HG03457 (cell line): ENCODE data around the gene AGBL3.
A peak's percentile ranks its signal among the peaks of the same experiment; 100 is the strongest.
"Not testable (repeated sequence)": the region's sequence is repeated elsewhere in the genome, so short reads cannot be mapped to it uniquely, and the experiment has no call there.

Source experiments
- ATAC-seq: cut with Tn5 transposase; IDR thresholded peaks from one replicate; pipeline ENCODE4 v1.9.1; 2021; ENCODE audit warnings: moderate number of reproducible peaks; ENCODE audit not compliant: unreplicated experiment

AGBL3 gene

GRCh38 chr7:135166338-135166990 lies 180.2 kb downstream of the AGBL3 start:
- ATAC-seq: no peak

DNA sequence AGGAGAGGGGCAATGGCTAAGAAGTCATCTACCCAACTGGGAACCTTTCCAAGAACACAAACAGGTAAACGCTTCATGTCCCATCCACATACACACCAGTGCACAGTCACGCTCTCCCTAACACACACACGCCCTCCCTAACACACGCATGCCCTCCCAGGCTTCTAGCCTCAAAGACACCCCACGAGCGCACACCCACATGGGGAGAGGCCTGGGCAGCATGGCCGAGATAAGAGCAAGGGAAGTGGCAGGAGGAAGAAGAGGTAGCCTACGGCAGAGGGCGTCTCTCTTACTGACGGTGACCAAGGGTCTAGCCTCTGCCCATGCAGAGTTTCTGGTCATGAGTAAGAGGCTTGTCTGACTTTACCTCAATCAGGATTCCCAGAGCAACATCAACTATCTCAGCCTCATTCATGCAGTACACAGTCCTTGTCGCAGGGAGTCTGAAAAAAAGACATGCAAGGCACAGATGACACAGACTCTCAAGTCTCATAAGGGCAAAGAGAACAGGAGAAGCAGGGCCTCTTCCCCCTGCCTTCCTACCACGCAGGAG lies 181.1 kb downstream of the AGBL3 start:
- no peak for ATAC-seq

GRCh38 chr7:135168001-135168400 lies 181.7 kb downstream of the AGBL3 start:
- ATAC-seq: no peak

- ATAC-seq: no peak
Observed at GRCh38 chr7:135168489-135169140, 182.3 kb downstream of the AGBL3 start.

- ATAC-seq: peak; percentile 25
Observed at GRCh38 chr7:135169141-135169963, 183.0 kb downstream of the AGBL3 start.

DNA sequence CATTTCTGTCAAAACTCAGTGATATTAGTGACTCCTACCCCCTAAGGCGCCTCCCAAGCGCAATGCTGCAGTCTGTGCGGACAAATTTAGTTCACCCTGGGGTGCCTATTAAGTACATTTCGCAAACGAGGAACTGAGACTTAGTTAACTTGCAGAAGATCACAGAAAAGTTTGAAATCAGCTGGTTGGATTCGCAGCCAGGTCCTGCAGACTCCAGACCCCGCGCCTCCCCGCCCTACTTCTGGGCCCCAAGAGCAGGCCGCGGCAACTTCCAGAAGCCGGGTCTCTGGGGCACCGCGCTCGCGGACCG lies 183.6 kb downstream of the AGBL3 start:
- ATAC-seq: peak; percentile 13

DNA sequence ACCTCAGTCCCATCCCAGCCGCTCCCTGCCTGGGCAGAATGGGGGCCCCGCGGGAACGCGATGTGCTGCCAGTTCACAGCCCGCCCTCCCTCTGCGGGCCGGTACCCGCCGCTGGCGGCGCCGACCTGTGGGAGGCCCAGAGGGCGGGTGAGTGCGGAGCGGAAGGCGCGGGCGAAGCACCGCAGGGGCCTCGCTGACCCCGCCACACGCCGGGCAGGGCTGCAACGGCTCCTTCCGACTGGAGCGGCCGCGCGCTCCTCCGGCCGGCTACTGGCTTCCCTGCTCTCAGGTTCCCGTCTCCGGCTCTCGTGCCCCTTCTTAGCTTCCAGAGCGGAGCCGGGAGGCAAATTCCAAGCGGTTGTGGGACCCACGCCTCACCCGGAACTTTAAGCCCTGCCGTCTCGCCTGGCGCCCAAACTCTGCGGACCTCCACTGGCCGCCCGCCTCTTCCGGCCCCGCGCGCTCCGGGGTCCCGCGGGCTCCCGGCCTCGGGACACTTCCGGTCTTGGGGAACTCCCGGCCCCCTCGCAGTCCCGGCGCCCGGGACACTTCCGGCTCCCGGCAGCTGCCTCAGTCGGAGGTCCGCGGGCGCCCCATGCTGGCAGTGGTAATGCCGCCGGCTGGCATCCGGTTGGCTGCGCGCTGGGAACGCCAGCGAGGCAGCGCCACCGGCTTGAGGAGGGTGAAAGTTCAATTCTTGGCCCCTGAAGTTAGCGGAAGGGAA lies 184.1 kb downstream of the AGBL3 start, which contains the start of gene CYREN:
TSS of gene CYREN (minus strand) at position 434 of the 724 bp plus-strand sequence. CDS start 1,785 bp downstream, outside the sequence.
- ATAC-seq: peak; percentile 66

DNA sequence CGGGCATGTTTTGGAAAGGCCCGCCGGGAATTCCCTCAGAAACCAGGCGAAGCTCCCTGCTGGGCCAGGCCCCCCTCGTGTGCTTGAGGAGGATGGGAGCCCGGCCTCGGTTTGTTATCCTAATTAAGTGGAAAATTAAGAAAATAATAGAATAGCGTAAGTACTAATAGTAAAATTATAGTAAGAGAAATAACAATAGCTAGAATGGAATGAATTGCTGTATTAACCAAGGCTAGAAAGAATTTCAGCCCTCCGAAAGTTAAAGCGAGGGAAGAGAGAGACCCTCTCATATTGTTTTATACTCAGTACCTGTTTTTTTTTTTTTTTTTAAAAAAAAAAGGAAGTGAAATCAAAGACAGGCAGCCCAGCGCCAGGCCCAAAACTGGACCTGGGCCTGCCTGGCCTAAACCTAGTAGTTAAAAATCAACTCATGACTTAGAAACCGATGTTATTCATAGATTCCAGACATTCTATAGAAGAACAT lies 184.7 kb downstream of the AGBL3 start:
- ATAC-seq: peak; percentile 22

GRCh38 chr7:135171581-135172291 lies 185.4 kb downstream of the AGBL3 start:
- not testable (repeated sequence) for ATAC-seq

DNA sequence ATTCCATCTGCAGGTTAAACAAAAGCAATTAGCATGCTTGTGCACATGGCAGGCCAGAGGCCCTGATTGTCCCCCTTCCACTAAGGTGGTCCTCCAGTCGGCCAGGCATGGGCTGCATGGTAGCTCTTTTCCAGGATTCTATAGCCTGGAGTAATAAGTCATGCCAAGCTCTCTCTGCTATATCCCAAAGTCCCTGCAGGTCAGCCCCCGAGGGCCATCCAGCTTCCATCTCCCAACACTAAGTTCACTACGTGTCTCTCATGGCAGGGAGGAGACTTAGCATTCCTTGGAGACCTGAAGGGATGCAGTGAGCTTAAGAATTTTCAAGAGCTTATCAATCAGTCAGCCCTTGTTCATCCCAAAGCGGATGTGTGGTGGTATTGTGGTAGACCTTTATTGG lies 187.6 kb downstream of the AGBL3 start:
- ATAC-seq: not testable (repeated sequence)

GRCh38 chr7:135174941-135175340 lies 188.6 kb downstream of the AGBL3 start:
- ATAC-seq: no peak

GRCh38 chr7:135175931-135176330 lies 189.6 kb downstream of the AGBL3 start:
- no peak for ATAC-seq

DNA sequence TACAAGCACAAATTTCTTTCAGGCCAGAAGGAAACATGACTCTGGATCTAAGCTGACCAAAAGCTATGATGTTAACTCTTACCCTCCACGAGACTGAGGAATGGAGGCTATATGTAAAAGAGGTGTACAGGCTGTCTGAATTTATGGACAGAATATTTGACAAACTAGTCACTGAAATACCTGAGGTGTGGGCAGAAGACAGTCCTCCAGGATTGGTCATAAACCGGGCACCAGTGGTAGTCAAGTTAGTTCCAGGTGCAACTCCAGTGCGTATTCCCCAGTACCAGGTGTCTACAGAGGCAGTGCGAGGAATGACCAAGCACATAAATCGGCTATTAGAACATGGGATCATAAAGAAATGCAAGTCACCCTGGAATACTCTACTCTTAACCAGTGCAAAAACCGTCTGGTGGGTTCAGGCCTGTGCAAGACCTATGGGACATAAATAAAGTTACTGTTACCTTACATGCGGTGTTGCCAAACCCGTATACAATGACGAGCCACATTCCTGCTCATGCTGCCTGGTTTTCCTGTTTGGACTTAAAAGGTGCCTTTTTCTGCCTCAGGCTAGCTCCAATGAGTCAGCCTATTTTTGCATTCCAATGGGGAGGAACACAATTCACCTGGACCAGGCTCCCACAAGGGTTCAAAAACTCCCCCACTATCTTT lies 190.9 kb downstream of the AGBL3 start:
- ATAC-seq: no peak

DNA sequence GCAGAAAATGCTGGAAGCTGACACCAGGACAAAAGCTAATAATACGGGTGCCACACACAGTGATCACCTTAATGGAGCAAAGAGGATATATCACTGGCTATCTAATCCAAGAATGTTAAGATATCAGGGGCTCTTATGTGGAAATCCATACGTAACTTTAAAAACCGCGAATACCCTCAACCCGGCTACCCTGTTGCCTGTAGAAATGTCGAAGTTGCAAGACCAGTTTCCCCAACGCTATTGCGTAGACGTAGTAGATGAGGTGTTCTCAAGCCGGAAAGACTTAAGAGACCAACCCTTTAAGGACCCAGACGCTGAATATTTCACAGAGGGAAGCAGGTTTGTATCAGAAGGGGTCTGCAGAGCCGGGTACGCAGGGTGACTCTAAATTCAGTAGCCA lies 192.1 kb downstream of the AGBL3 start:
- no peak for ATAC-seq

GRCh38 chr7:135179321-135179925 lies 193.1 kb downstream of the AGBL3 start:
- no peak for ATAC-seq

- ATAC-seq: no peak
Observed at GRCh38 chr7:135180122-135180521, 193.8 kb downstream of the AGBL3 start.

DNA sequence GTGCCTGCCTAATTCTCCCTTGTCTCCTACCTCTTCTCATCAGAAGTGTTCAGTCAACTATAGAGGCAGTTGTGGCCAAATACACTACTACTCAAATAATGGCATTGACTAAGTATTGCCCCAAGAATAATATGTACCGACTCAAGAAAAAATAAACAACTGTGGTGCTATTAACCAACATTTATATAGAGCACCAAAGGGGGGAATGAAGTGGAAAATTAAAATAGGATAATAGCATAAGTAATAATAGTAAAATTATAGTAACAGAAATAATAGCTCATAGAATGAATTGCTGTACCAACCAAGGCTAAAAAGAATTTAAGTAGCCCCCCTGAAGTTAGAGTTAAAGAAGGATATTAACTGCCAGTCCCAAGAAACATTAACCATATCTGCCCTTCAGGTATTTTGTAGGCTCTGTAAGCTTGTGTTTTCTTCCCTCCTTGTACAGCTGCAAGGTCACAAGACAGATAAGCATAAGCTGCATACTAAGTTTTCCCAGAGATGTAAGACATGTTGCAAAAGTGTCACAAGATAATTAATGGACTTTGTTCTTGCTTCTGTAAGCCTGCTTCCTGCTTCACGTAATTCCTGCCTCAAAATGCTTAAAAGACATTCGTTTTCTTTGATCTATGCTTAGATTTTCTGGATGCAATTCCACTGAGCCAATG lies 195.1 kb downstream of the AGBL3 start:
- ATAC-seq: no peak

GRCh38 chr7:135181929-135182678 lies 195.8 kb downstream of the AGBL3 start:
- no peak for ATAC-seq
